Uterus (tissue), 4 donors: ENCODE results near the gene CCSER1. TPM values are rescaled to one million over a fixed set of nuclear protein-coding genes. Genes with fewer than 3 reads are reported as not detected.
"Not testable (repeated sequence)": the region's sequence is repeated elsewhere in the genome, so short reads cannot be mapped to it uniquely, and the experiment has no call there.

Experiments used
- DNase-seq, 2 donors: peaks; one replicate each; pipeline ENCODE4 v3.0.0-alpha.2; 2019 to 2020
- H3K27ac ChIP-seq, 2 donors: fragments of 200-600 bp; sonication (generic); 1 replicate in 1 of 2; 2 replicates in 1 of 2; pipeline ENCODE4 v1.5.1; 2016 to 2018
- H3K27me3 ChIP-seq, 2 donors: fragments of 200-600 bp; sonication (generic); one replicate each; pipeline ENCODE4 v1.5.1; 2018 to 2019; ENCODE audit warnings: control low read depth in 1 of 2
- H3K36me3 ChIP-seq, 2 donors: fragments of 200-600 bp; sonication (generic); one replicate each; pipeline ENCODE4 v1.5.1; 2019; ENCODE audit warnings: control low read depth in 1 of 2
- H3K4me1 ChIP-seq, 2 donors: fragments of 200-600 bp; sonication (generic); one replicate each; pipeline ENCODE4 v1.5.1; 2018 to 2019; ENCODE audit warnings: control low read depth in 1 of 2
- H3K4me3 ChIP-seq, 2 donors: fragments of 200-600 bp; sonication (generic); 1 replicate in 1 of 2; 2 replicates in 1 of 2; pipeline ENCODE4 v1.5.1; 2018 to 2019; ENCODE audit warnings: mild to moderate bottlenecking in 1 of 2
- H3K9me3 ChIP-seq, 2 donors: fragments of 200-600 bp; sonication (generic); one replicate each; pipeline ENCODE4 v1.5.1; 2019; ENCODE audit warnings: control low read depth in 1 of 2
- POLR2A ChIP-seq, 2 donors: fragments of 450-650 bp; IDR thresholded peaks; one replicate each; pipeline ENCODE4 v1.6.1; 2016; ENCODE audit warnings: antibody characterized with exemption in 2 of 2, mild to moderate bottlenecking in 1 of 2, moderate library complexity in 1 of 2
- intact Hi-C: fragments of 100-400 bp; cut with DNase I; formaldehyde crosslinking; loops from one replicate; pipeline ENCODE4 v1.15.1; 2023; ENCODE audit warnings: low total_unique reads
- total RNA-seq, 4 donors: library from RNA; depleted of rRNA in 3 of 4; stranded (reverse); fragments of >200 nt in 3 of 4; gene quantifications; one replicate each; pipeline versions ENCODE4 v1.1.0 to v1.2.4, GENCODE V29; 2014 to 2023
- TF ChIP-seq, protein P1 (sequence below), 4 experiments: fragments of 200-600 bp in 2 of 4; fragments of 450-650 bp in 2 of 4; sonication (generic) in 2 of 4; IDR thresholded peaks; one replicate each; pipeline ENCODE4 v1.5.1; 2016 to 2019; ENCODE audit warnings: antibody characterized with exemption in 4 of 4, mild to moderate bottlenecking in 2 of 4, moderate library complexity in 1 of 4
- donor health status: DM: yes; HTN: yes; CAD: no.

CCSER1 gene
- total RNA-seq, 4 donors from 2014 or later: 2.8 to 54.7 (median 11.9) TPM

GRCh38 chr4:91092398-91092980 is 965.3 kb downstream of the CCSER1 start:
- Histone ChIP-seq H3K9me3 (no peaks in the 10 kb centered on the region), H3K4me1 (no peaks in the 10 kb centered on the region), H3K27me3 (no peaks in the 10 kb centered on the region), H3K27ac (no peak overlapping the region), H3K36me3 (no peaks in the 10 kb centered on the region), H3K4me3 (no peak overlapping the region)
- intact Hi-C loops: no loop called here
- DNase-seq: no peak
- TF ChIP-seq, protein P1, sequence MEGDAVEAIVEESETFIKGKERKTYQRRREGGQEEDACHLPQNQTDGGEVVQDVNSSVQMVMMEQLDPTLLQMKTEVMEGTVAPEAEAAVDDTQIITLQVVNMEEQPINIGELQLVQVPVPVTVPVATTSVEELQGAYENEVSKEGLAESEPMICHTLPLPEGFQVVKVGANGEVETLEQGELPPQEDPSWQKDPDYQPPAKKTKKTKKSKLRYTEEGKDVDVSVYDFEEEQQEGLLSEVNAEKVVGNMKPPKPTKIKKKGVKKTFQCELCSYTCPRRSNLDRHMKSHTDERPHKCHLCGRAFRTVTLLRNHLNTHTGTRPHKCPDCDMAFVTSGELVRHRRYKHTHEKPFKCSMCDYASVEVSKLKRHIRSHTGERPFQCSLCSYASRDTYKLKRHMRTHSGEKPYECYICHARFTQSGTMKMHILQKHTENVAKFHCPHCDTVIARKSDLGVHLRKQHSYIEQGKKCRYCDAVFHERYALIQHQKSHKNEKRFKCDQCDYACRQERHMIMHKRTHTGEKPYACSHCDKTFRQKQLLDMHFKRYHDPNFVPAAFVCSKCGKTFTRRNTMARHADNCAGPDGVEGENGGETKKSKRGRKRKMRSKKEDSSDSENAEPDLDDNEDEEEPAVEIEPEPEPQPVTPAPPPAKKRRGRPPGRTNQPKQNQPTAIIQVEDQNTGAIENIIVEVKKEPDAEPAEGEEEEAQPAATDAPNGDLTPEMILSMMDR (IDR thresholded peaks at IDR 0.05): no peak
- no peak for TF ChIP-seq POLR2A (IDR thresholded peaks at IDR 0.05)

GRCh38 chr4:91094220-91094619 is 967.0 kb downstream of the CCSER1 start:
- DNase-seq, H3K4me3 ChIP-seq, intact Hi-C loops, H3K27ac ChIP-seq, H3K4me1 ChIP-seq, H3K9me3 ChIP-seq, H3K36me3 ChIP-seq, H3K27me3 ChIP-seq: not testable (repeated sequence)

- intact Hi-C loops: no loop called here
Observed at GRCh38 chr4:91099666-91100065, 972.5 kb downstream of the CCSER1 start.

DNA sequence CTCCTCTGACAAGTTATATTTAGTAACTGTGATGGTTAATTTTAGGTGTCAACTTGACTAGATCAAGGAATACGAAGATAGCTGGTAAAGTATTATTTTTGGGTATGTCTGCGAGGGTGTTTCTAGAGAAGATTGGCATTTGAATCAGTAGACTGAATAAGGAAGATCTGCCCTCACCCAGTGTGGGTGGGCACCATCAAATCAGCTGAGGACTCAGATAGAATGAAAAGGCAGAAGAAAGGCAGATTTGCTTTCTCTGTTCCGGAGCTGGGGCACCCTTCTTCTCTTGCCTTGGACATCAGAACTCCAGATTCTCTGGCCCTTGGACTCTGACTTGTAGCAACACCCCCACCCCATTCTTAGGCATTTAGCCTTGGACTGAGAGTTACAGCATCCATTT is 981.6 kb downstream of the CCSER1 start:
- intact Hi-C loops: no loop called here
- no peak for DNase-seq
- Histone ChIP-seq H3K4me3 (no peak overlapping the region), H3K9me3 (no peaks in the 10 kb centered on the region), H3K27me3 (no peaks in the 10 kb centered on the region), H3K27ac (no peak overlapping the region), H3K36me3 (no peaks in the 10 kb centered on the region), H3K4me1 (no peaks in the 10 kb centered on the region)
- TF ChIP-seq, protein P1 (IDR thresholded peaks at IDR 0.05): no peak
- no peak for TF ChIP-seq POLR2A (IDR thresholded peaks at IDR 0.05)

More at GRCh38 chr4:91099666-91100065, 972.5 kb downstream of the CCSER1 start:
- no peaks in the 10 kb centered on the region for H3K9me3 ChIP-seq
- H3K27ac ChIP-seq: no peak overlapping the region
- H3K27me3 ChIP-seq: no peaks in the 10 kb centered on the region
- no peak for TF ChIP-seq POLR2A (IDR thresholded peaks at IDR 0.05)
- H3K4me1 ChIP-seq: no peaks in the 10 kb centered on the region
- no peak for DNase-seq
- no peaks in the 10 kb centered on the region for H3K36me3 ChIP-seq
- no peak overlapping the region for H3K4me3 ChIP-seq

GRCh38 chr4:91111556-91111955 is 984.4 kb downstream of the CCSER1 start:
- Histone ChIP-seq H3K9me3 (no peaks in the 10 kb centered on the region), H3K27ac (no peak overlapping the region), H3K4me1 (no peaks in the 10 kb centered on the region), H3K36me3 (no peaks in the 10 kb centered on the region), H3K4me3 (no peak overlapping the region), H3K27me3 (no peaks in the 10 kb centered on the region)
- no peak for DNase-seq
- intact Hi-C loops: no loop called here
- TF ChIP-seq, protein P1 (IDR thresholded peaks at IDR 0.05): no peak
- TF ChIP-seq POLR2A (IDR thresholded peaks at IDR 0.05): no peak

DNA sequence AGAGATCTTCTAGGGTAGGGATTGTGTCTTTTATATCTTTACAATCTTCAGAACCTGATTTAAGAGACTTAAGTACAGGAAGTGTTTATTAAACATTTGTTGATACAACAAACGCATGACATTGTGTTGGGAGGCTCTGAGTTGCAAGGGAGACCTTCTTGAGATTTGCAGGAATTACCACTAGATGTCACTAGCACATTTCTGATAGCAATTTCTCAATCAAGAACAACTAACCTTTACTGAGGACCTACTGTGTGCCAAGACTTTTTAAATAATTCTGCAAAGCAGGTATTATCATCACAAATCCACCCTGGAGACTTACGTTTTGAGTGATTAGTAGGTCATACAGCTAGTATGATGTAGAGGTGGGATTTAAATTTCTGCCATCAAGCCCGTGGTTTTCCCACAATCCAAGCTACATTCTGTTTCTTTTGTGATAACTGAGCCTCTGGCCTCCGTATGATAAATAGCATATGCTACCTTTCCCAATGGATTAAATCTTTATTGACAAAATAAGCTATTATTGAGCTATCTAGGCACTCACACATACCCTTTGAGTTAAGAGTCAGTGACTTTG is 986.0 kb downstream of the CCSER1 start:
- Histone ChIP-seq H3K27ac (no peak overlapping the region), H3K36me3 (no peaks in the 10 kb centered on the region), H3K27me3 (no peaks in the 10 kb centered on the region), H3K9me3 (no peaks in the 10 kb centered on the region), H3K4me3 (no peak overlapping the region), H3K4me1 (no peaks in the 10 kb centered on the region)
- intact Hi-C loops: no loop called here
- TF ChIP-seq, protein P1 (IDR thresholded peaks at IDR 0.05): no peak
- no peak for TF ChIP-seq POLR2A (IDR thresholded peaks at IDR 0.05)
- DNase-seq: no peak
